Kidney (tissue), 14 donors: Measurements from ENCODE around the gene NAT16. TPM values are rescaled to one million over a fixed set of nuclear protein-coding genes. Genes with fewer than 3 reads are reported as not detected.
A peak's percentile ranks its signal among the peaks of the same experiment; 100 is the strongest.

Experiments
- DNase-seq, 5 donors: peaks; one replicate each; pipeline ENCODE4 v3.0.0-alpha.2; 2013 to 2020
- FAIRE-seq: peaks from 2 replicates; lab custom pipeline; 2012; peaks lifted over from hg19 to GRCh38; lab: Jason Lieb, UNC
- H3K27ac ChIP-seq, 2 donors: one replicate each; pipeline ENCODE4 v1.7.0; 2013; ENCODE audit warnings: low read depth in 2 of 2, low read length in 2 of 2, inconsistent platforms in 1 of 2
- H3K27me3 ChIP-seq: one replicate; pipeline ENCODE4 v1.7.1; 2013; ENCODE audit warnings: low read length, inconsistent platforms; ENCODE audit not compliant: control insufficient read depth, insufficient read depth
- H3K36me3 ChIP-seq, 3 donors: one replicate each; pipeline versions ENCODE4 v1.7.0 to v1.7.1; 2013; ENCODE audit warnings: low read length in 3 of 3, control low read depth in 1 of 3, inconsistent platforms in 1 of 3; ENCODE audit not compliant: insufficient read depth in 3 of 3, control insufficient read depth in 2 of 3
- H3K4me1 ChIP-seq, 3 donors: one replicate each; pipeline versions ENCODE4 v1.7.0 to v1.7.1; 2013; ENCODE audit warnings: low read length in 3 of 3, inconsistent platforms in 1 of 3, low read depth in 1 of 3; ENCODE audit not compliant: control insufficient read depth in 2 of 3, insufficient read depth in 2 of 3
- H3K4me3 ChIP-seq, 3 donors: one replicate each; pipeline versions ENCODE4 v1.7.0 to v1.8.1; 2013; ENCODE audit warnings: low read length in 3 of 3, control low read depth in 1 of 3, inconsistent platforms in 1 of 3
- H3K9ac ChIP-seq, 3 donors: one replicate each; pipeline versions ENCODE4 v1.7.0 to v1.7.1; 2013; ENCODE audit warnings: low read length in 3 of 3, control low read depth in 1 of 3, inconsistent platforms in 1 of 3
- H3K9me3 ChIP-seq, 3 donors: one replicate each; pipeline versions ENCODE4 v1.7.0 to v1.7.1; 2013; ENCODE audit warnings: low read length in 3 of 3, control low read depth in 1 of 3, inconsistent platforms in 1 of 3; ENCODE audit not compliant: control insufficient read depth in 2 of 3, insufficient read depth in 1 of 3
- CTCF ChIP-seq: IDR thresholded peaks from 3 replicates; pipeline ENCODE4 v1.5.1; 2012; ENCODE audit warnings: mild to moderate bottlenecking, moderate library complexity, borderline replicate concordance; ENCODE audit not compliant: insufficient read depth; ENCODE audit errors: extremely low read depth
- intact Hi-C: fragments of 100-400 bp; cut with DNase I; formaldehyde crosslinking; loops from one replicate; pipeline ENCODE4 v1.11.1; 2022
- polyA plus RNA-seq: library from polyadenylated mRNA; stranded (reverse); fragments of 350-450 nt; fragmentation: Illumina TruSeq; extraction: RNeasy Lipid Tissue Mini Kit (QIAGEN cat#74804); gene quantifications from one replicate; pipeline ENCODE4 v1.2.3, GENCODE V29; 2014; ENCODE audit warnings: low read depth, low replicate concordance; ENCODE audit not compliant: insufficient read depth
- total RNA-seq: library from RNA; stranded (reverse); fragmentation: NEBNext Ultra II Directional; extraction: Animal tissue kit (Norgen Biotek cat#: 25700); gene quantifications from one replicate; pipeline ENCODE4 v1.2.1, GENCODE V29; 2021
- donor health status: control.
- donor health status: control.
- donor health status: control.
- donor health status: control.
- donor health status: control.
- donor health status: DM: yes; HTN: yes; CAD: no.
- donor health status: Normal renal cell carcinoma (clear cell type).

NAT16 gene
- total and polyA plus RNA-seq, 2 donors from 2014 or later: not detected

GRCh38 chr7:101165075-101165957 is 14.8 kb downstream of the NAT16 start, which contains the start of gene VGF:
TSS of gene VGF (minus strand) at chr7:101165569. CDS start at chr7:101164843, 726 bp downstream.
- peaks cover 47% of the 10 kb centered on the region for H3K27me3 ChIP-seq
- H3K36me3 ChIP-seq: no peaks in the 10 kb centered on the region
- peaks cover 0 to 24% (median 5%) of the 10 kb centered on the region in 3 donors for H3K4me1 ChIP-seq
- intact Hi-C loops: no loop called here
- no peaks in the 10 kb centered on the region for H3K9me3 ChIP-seq
- H3K27ac ChIP-seq: no peak within 1 kb of the TSS
- DNase-seq (peak; percentile 91 to 98 (median 95)), FAIRE-seq (no peak)
- no peak within 1 kb of the TSS for H3K9ac ChIP-seq
- H3K4me3 ChIP-seq: peak within 1 kb of the TSS in 1 of 3 donors; percentile 21
- no peak for TF ChIP-seq CTCF

- Histone ChIP-seq H3K27me3 (peaks cover 36% of the 10 kb centered on the region), H3K9me3 (no peaks in the 10 kb centered on the region), H3K4me3 (no peak overlapping the region), H3K9ac (no peak overlapping the region), H3K36me3 (peaks cover 0 to 3% (median 0%) of the 10 kb centered on the region in 3 donors), H3K27ac (no peak overlapping the region), H3K4me1 (peaks cover 0 to 27% (median 5%) of the 10 kb centered on the region in 3 donors)
- TF ChIP-seq CTCF: no peak
- no peak for FAIRE-seq
- intact Hi-C loops: no loop called here
- DNase-seq: peak in 4 of 5 donors; percentile 71 to 84 (median 76)
These were observed 15.8 kb downstream of the NAT16 start for GRCh38 chr7:101164071-101164840.

GRCh38 chr7:101163279-101164070 is 16.6 kb downstream of the NAT16 start:
- Histone ChIP-seq H3K9ac (no peak overlapping the region), H3K36me3 (peaks cover 0 to 4% (median 3%) of the 10 kb centered on the region in 3 donors), H3K27ac (no peak overlapping the region), H3K9me3 (no peaks in the 10 kb centered on the region), H3K4me3 (peak overlapping the region in 1 of 3 donors; percentile 24), H3K4me1 (peaks cover 0 to 30% (median 5%) of the 10 kb centered on the region in 3 donors), H3K27me3 (peaks cover 32% of the 10 kb centered on the region)
- DNase-seq: peak in 3 of 5 donors; percentile 44 to 79 (median 79)
- intact Hi-C loops: no loop called here
- TF ChIP-seq CTCF: no peak
- FAIRE-seq: no peak
